ENCODE data around the gene A2ML1. TPM values are rescaled to one million over a fixed set of nuclear protein-coding genes. Genes with fewer than 3 reads are reported as not detected.

Gene A2ML1
- total and polyA plus RNA-seq, 2 of the 4 experiments (the other 2 are of a cell fraction) = not detected

DNA sequence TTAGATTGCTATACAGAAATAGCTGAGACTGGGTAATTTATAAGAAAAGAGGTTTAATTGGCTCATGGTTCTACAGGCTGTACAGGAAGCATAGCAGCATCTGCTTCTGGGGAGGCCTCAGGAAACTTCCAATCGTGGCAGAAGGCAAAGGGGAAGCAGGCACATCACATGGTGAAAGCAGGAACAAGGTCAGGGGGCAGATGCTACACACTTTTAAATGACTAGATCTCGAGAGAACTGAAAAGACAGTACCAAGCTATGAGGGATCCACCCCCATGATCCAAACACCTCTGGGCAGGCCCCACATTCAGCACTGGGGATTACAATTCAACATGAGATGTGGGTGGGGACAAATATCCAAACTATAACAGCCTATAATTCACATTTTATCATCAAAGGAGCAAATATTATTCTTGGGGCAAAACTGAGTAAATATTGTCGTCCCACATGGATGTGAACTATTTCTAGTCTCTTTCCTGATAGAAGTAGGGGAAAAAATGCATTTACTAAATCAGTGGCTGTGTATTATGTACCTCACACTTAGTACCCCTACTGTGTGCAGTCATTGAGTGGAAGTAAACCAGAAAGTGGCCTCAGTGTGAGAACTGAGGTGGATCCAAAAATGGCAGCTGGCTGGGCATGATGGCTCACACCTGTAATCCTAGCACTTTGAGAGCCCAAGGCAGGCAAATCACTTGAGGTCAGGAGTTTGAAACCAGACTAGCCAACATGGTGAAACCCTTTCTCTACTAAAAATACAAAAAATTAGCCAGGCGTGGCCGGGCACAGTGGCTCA lies 25.4 kb upstream of the A2ML1 start:
- no peaks in the 10 kb centered on the region for H3K9me3 ChIP-seq (ENCODE audit: control insufficient read depth, insufficient read depth, low read length)
- no peak overlapping the region for H3K4ac ChIP-seq (ENCODE audit: low read depth, low read length)
- H3K56ac ChIP-seq (ENCODE audit: extremely low read depth, insufficient read depth, low read length) = no peak overlapping the region
- no peak overlapping the region for H3K18ac ChIP-seq (ENCODE audit: low read depth, low read length)
- no peak overlapping the region for H2AK9ac ChIP-seq (replicated peaks; ENCODE audit: low read depth, low read length, poor library complexity)
- TF ChIP-seq FOS (IDR thresholded peaks at IDR 0.05; ENCODE audit: low read depth, low read length) = no peak
- TF ChIP-seq POLR2A (IDR thresholded peaks at IDR 0.05; ENCODE audit: low read depth, low read length) = no peak
- TF ChIP-seq RAD21 (IDR thresholded peaks at IDR 0.05; ENCODE audit: low read length) = no peak
- TF ChIP-seq NFE2L2 (IDR thresholded peaks at IDR 0.05; ENCODE audit: low read depth, low read length) = no peak
- no peak for TF ChIP-seq CHD1 (IDR thresholded peaks at IDR 0.05; ENCODE audit: low read depth, low read length)
- no peak for TF ChIP-seq MAZ (IDR thresholded peaks at IDR 0.05; ENCODE audit: borderline replicate concordance, low read depth, low read length)
- TF ChIP-seq, protein P1, sequence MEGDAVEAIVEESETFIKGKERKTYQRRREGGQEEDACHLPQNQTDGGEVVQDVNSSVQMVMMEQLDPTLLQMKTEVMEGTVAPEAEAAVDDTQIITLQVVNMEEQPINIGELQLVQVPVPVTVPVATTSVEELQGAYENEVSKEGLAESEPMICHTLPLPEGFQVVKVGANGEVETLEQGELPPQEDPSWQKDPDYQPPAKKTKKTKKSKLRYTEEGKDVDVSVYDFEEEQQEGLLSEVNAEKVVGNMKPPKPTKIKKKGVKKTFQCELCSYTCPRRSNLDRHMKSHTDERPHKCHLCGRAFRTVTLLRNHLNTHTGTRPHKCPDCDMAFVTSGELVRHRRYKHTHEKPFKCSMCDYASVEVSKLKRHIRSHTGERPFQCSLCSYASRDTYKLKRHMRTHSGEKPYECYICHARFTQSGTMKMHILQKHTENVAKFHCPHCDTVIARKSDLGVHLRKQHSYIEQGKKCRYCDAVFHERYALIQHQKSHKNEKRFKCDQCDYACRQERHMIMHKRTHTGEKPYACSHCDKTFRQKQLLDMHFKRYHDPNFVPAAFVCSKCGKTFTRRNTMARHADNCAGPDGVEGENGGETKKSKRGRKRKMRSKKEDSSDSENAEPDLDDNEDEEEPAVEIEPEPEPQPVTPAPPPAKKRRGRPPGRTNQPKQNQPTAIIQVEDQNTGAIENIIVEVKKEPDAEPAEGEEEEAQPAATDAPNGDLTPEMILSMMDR (conservative IDR thresholded peaks at IDR 0.05; ENCODE audit: low read depth, low read length) = no peak
- no peak for TF ChIP-seq USF2 (IDR thresholded peaks at IDR 0.05; ENCODE audit: low read depth, low read length)
- TF ChIP-seq RFX5 (IDR thresholded peaks at IDR 0.05; ENCODE audit: low read depth, low read length) = no peak
- TF ChIP-seq CEBPB (IDR thresholded peaks at IDR 0.05; ENCODE audit: low read depth, low read length) = no peak
- TF ChIP-seq, protein P2, sequence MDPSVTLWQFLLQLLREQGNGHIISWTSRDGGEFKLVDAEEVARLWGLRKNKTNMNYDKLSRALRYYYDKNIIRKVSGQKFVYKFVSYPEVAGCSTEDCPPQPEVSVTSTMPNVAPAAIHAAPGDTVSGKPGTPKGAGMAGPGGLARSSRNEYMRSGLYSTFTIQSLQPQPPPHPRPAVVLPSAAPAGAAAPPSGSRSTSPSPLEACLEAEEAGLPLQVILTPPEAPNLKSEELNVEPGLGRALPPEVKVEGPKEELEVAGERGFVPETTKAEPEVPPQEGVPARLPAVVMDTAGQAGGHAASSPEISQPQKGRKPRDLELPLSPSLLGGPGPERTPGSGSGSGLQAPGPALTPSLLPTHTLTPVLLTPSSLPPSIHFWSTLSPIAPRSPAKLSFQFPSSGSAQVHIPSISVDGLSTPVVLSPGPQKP (IDR thresholded peaks at IDR 0.05; ENCODE audit: borderline replicate concordance, low read depth, low read length) = no peak
- TF ChIP-seq MXI1 (IDR thresholded peaks at IDR 0.05; ENCODE audit: borderline replicate concordance, low read depth, low read length) = no peak
- no peak for TF ChIP-seq MAFK (IDR thresholded peaks at IDR 0.05; ENCODE audit: low read depth, low read length)
- TF ChIP-seq SMC3 (IDR thresholded peaks at IDR 0.05; ENCODE audit: low read depth, low read length) = no peak
- no peak for TF ChIP-seq RCOR1 (IDR thresholded peaks at IDR 0.05; ENCODE audit: insufficient replicate concordance, low read length)
- no peak for TF ChIP-seq BHLHE40 (IDR thresholded peaks at IDR 0.05; ENCODE audit: low read depth, low read length)
- no peaks in the 10 kb centered on the region for H3K4me1 ChIP-seq (ENCODE audit: control insufficient read depth, insufficient read depth, low read length)
- no peak overlapping the region for H2AFZ ChIP-seq (replicated peaks; ENCODE audit: low read length, poor library complexity)
- H3K14ac ChIP-seq (replicated peaks; ENCODE audit: low read depth, low read length) = no peak overlapping the region
- H3K4me3 ChIP-seq (ENCODE audit: insufficient read depth, low read depth, low read length) = no peak overlapping the region
- DNase-seq = no peak
- dilution Hi-C loops (cut with HindIII; ENCODE audit: low sequenced_read_pairs, unreplicated experiment) = no loop called here
- H2AK5ac ChIP-seq (ENCODE audit: low read depth, low read length) = no peak overlapping the region
- H4K8ac ChIP-seq (ENCODE audit: low read depth in 2 of 2, low read length in 2 of 2) = no peak overlapping the region
- H3K27me3 ChIP-seq (ENCODE audit: control insufficient read depth, insufficient read depth, low read length) = no peaks in the 10 kb centered on the region
- H2BK15ac ChIP-seq (ENCODE audit: low read depth, low read length) = no peak overlapping the region
- no peak overlapping the region for H2BK20ac ChIP-seq (ENCODE audit: low read depth, low read length)
- H3K9ac ChIP-seq (ENCODE audit: low read depth, low read length) = no peak overlapping the region
- 80% methylated on average over 1 of the region's 5 CpGs; no CpG with 5 or more reads in 1 of the 2 experiments for WGBS, 2 experiments (ENCODE audit: extremely low coverage in 2 of 2, insufficient read length in 1 of 2)
- POLR2A ChIA-PET (ENCODE audit: unreplicated experiment) = no interaction called here
- no peak overlapping the region for H2BK120ac ChIP-seq (ENCODE audit: low read depth, low read length)
- ATAC-seq (ENCODE audit: low read depth) = no peak
- in situ Hi-C loops (cut with MboI; ENCODE audit: low sequenced_read_pairs) = no loop called here
- H3K9me1 ChIP-seq (ENCODE audit: insufficient read depth, low read length) = no peaks in the 10 kb centered on the region
- no peaks in the 10 kb centered on the region for H3K36me3 ChIP-seq (ENCODE audit: control insufficient read depth, insufficient read depth, low read length)
- intact Hi-C loops (cut with micrococcal nuclease) = no loop called here
- H3K23ac ChIP-seq (ENCODE audit: low read depth, low read length) = no peak overlapping the region
- CTCF ChIA-PET = no interaction called here
- no peak overlapping the region for H3K27ac ChIP-seq (ENCODE audit: insufficient read depth, low read length)
- H3K79me1 ChIP-seq (ENCODE audit: low read depth in 1 of 2, low read length in 2 of 2) = no peaks in the 10 kb centered on the region
- H2BK5ac ChIP-seq (ENCODE audit: low read depth, low read length, poor library complexity, severe bottlenecking) = no peak overlapping the region
- H4K5ac ChIP-seq (ENCODE audit: low read depth, low read length) = no peak overlapping the region
- no peaks in the 10 kb centered on the region for H4K20me1 ChIP-seq (ENCODE audit: insufficient read depth, low read length)
- H3K4me2 ChIP-seq (ENCODE audit: low read depth, low read length) = no peak overlapping the region
- H4K91ac ChIP-seq (ENCODE audit: insufficient read depth, low read depth, low read length) = no peak overlapping the region
- no TSS peak for BruUV-seq (replicated peaks)
